Fibroblast of villous mesenchyme (primary cell): ENCODE results near the gene C19orf53. TPM values are rescaled to one million over a fixed set of nuclear protein-coding genes. Genes with fewer than 3 reads are reported as not detected.
A peak's percentile ranks its signal among the peaks of the same experiment; 100 is the strongest.
"Not testable (repeated sequence)": the region's sequence is repeated elsewhere in the genome, so short reads cannot be mapped to it uniquely, and the experiment has no call there.

ENCODE experiments used
- DNase-seq: peaks from one replicate; pipeline ENCODE4 v3.0.0-alpha.2; 2010; ENCODE audit warnings: low read depth
- H3K4me3 ChIP-seq: 2 replicates; pipeline ENCODE4 v1.5.1; 2011; ENCODE audit warnings: low read depth, mild to moderate bottlenecking, low read length
- total RNA-seq: library from RNA; depleted of rRNA; stranded (reverse); fragments of >200 nt; gene quantifications from 2 replicates; pipeline ENCODE4 v1.2.3, GENCODE V29; 2012
- TF ChIP-seq, protein P1 (sequence below): IDR thresholded peaks from 2 replicates; pipeline ENCODE4 v1.5.1; 2012; ENCODE audit warnings: low read depth, mild to moderate bottlenecking, low read length; ENCODE audit not compliant: insufficient read depth

The C19orf53 gene
- total RNA-seq, 1 donor: 37.6 TPM

DNA sequence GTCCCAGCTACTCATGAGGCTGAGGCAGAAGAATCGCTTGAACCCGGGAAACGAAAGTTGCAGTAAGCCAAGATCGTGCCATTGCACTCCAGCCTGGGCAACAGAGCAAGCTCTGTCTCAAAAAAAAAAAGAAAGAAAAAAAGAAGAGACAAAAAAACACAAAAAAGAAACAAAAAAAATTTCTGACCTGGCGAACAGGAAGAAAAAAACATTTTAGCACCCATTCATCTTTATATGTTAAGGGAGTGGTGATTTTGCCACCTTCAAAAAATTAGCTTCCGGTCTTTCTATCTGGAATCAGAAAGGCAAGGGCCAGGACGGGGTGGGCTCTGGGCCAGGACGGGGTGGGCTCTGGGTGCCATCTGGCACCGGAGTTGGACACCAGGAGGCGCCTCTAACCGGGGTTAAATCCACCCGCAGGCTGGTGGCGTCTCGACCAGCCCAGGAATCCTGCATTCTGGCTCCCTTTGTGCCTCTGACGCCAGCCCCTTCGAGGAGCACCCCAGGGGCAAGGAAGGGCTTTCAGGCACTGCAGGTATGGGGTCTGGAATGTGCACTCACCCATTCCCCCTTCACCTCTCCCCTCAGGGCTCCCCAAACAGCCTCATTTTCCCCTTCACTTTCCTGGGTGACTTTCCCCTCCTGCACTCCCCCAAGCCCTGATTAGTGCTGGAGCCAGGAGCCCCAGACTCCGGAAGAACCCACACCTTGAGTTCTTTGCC is 10.6 kb downstream of the C19orf53 start:
- TF ChIP-seq, protein P1, sequence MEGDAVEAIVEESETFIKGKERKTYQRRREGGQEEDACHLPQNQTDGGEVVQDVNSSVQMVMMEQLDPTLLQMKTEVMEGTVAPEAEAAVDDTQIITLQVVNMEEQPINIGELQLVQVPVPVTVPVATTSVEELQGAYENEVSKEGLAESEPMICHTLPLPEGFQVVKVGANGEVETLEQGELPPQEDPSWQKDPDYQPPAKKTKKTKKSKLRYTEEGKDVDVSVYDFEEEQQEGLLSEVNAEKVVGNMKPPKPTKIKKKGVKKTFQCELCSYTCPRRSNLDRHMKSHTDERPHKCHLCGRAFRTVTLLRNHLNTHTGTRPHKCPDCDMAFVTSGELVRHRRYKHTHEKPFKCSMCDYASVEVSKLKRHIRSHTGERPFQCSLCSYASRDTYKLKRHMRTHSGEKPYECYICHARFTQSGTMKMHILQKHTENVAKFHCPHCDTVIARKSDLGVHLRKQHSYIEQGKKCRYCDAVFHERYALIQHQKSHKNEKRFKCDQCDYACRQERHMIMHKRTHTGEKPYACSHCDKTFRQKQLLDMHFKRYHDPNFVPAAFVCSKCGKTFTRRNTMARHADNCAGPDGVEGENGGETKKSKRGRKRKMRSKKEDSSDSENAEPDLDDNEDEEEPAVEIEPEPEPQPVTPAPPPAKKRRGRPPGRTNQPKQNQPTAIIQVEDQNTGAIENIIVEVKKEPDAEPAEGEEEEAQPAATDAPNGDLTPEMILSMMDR: peak; percentile 76
- DNase-seq: peak; percentile 78
- no peak overlapping the region for H3K4me3 ChIP-seq

DNA sequence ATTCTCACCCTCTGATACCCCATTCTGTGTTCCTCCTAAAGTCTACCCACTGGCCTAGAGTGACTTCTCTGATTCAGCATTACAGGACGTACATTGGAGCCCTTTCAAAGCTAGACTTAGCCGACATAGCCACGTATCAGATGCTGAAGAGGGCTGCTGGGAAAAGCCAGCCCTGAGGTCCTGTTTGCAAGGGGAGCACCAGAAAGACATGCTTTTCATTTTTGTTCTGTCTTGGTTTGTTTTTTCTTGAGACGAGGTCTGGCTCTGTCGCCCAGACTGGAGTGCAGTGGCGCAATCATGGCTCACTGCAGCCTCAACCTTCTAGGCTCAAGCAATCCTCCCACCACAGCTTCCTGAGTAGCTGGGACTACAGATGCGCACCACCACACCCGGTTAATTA is 14.7 kb downstream of the C19orf53 start:
- TF ChIP-seq, protein P1: no peak
- peak; percentile 88 for DNase-seq
- H3K4me3 ChIP-seq: no peak overlapping the region

DNA sequence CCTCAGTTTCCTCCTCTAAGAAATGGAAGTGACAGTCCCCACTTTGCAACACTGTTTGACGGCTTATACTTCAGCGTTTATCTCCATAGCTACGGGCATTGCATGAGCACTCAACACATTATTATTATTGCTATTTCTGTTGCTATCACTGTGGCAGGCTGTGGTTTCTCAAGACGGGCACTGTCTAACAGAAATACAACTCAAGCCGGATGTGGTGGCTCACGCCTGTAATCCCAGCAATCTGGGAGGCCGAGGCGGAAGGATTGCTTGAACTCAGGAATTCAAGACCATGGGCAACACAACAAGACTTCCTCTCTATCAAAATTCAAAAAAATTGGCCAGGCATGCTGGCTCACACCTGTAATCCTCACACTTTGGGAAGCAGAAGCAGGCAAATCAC is 16.1 kb downstream of the C19orf53 start:
- no peak overlapping the region for H3K4me3 ChIP-seq
- peak; percentile 86 for DNase-seq
- TF ChIP-seq, protein P1: no peak

DNA sequence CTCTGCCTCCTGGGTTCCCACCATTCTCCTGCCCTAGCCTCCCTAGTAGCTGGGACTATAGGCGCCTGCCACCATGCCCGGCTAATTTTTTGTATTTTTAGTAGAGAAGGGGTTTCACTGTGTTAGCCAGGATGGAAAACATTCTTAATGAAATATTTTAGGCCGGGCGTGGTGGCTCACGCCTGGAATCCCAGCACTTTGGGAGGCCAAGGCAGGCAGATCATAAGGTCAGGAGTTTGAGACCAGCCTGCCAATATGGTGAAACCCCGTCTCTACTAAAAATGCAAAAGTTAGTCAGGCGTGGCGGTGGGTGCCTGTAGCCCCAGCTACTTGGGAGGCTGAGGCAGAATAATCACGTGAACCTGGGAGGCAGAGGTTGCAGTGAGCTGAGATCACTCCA is 19.1 kb downstream of the C19orf53 start:
- DNase-seq, H3K4me3 ChIP-seq: not testable (repeated sequence)

DNA sequence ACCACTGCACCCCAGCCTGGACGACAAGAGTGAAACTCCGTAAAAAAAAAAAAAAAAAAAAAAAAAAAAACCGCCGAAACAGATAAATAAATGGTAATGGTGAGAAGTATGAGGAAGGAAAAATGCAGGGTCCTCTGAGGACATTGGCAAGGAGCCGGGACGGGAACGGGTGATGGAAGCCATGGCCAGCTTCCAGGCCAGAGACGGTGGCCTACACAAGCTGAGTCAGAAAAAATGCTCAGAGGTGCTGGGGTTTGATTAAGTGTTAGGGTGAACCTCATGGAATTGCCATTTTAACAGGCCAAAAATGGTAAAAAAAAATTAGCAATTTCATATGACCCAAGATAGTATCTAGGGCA is 20.1 kb downstream of the C19orf53 start:
- TF ChIP-seq, protein P1: no peak
- DNase-seq: peak; percentile 97
- peak overlapping the region; percentile 83 for H3K4me3 ChIP-seq

DNA sequence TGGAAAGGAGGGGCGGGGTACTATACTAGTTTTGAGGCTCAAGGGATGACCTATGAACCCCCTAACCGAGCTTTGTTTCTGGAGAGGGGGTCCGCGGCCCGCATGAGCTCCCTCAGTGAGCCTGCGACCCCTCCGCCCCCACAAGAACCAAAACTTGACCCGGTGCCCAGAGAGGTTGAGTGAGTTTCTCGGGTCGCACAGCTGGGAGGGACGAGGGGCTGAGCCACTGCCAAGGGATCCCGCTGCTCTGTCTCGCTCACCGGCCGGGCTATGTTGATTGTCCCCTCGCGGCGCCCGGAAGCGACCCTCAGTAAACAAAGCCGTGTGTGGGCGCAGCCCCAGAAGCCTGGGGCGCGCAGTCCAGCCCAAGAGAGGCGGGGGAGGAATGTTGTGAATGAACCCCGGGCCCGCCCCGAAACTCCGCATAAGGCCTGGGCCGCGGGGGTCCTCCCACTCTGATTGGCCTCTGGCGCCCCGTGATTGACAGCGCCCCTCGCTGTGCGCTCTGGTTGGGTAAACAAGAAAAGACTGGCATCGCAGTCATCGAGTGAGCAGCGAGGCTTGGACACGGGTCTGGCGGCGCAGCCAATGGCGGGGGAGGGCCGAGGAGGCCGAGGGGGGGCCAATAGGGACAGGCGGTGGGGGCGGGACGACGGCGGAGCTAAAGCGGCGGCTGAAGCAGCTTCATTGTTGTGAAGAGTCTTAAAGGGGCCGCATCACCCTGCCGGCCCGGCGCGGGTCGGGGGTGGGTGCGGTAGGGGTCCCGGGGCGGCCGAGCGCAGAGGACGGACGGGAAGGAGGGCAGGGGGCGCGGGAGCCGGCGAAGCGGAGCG is 20.7 kb downstream of the C19orf53 start, which contains the start of gene ZSWIM4:
Gene ZSWIM4 (plus strand): TSS at position 687 of the 833 bp plus-strand sequence. CDS start 206 bp downstream, outside the sequence.
- TF ChIP-seq, protein P1: no peak
- peak within 1 kb of the TSS; percentile 83 for H3K4me3 ChIP-seq
- DNase-seq: peak; percentile 100

DNA sequence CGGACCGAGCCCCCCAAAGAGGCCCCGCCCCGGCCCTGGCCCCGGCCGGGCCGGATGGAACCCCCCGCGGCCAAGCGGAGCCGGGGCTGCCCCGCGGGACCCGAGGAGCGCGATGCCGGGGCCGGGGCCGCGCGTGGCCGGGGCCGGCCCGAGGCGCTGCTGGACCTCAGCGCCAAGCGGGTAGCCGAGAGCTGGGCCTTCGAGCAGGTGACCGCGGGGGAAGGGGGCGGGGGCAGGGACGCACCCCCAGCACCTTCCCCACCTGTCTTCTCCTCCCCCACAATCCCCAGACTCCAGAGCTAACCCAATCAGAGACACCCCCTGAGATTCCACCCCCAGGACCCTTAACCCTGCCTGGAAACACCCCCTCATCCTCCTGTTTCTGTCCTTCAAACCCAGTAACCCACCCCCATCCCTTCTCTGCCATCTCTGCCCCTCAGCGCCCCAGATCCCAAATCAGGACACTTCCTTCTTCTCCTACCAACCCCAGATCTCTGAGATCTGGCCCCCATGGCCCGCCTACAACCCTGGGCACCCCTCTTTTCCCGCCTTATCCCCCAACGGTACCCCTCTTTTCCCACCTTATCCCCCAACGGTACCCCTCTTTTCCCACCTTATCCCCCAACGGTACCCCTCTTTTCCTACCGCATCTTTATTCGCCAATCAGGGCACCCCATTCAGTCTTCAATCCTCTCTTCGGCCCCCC is 21.5 kb downstream of the C19orf53 start:
- no peak for DNase-seq
- TF ChIP-seq, protein P1: no peak
- H3K4me3 ChIP-seq: peak overlapping the region; percentile 82
